GM12873 (cell line): ENCODE measurements around the gene PRDM10.

Experiments
- TF ChIP-seq, protein P1 (sequence below): IDR thresholded peaks from 2 replicates; pipeline ENCODE4 v1.5.1; 2012; ENCODE audit warnings: low read depth, mild to moderate bottlenecking, moderate library complexity, low read length, control low read depth; ENCODE audit not compliant: insufficient read depth; ENCODE audit errors: missing control alignments

Gene PRDM10

DNA sequence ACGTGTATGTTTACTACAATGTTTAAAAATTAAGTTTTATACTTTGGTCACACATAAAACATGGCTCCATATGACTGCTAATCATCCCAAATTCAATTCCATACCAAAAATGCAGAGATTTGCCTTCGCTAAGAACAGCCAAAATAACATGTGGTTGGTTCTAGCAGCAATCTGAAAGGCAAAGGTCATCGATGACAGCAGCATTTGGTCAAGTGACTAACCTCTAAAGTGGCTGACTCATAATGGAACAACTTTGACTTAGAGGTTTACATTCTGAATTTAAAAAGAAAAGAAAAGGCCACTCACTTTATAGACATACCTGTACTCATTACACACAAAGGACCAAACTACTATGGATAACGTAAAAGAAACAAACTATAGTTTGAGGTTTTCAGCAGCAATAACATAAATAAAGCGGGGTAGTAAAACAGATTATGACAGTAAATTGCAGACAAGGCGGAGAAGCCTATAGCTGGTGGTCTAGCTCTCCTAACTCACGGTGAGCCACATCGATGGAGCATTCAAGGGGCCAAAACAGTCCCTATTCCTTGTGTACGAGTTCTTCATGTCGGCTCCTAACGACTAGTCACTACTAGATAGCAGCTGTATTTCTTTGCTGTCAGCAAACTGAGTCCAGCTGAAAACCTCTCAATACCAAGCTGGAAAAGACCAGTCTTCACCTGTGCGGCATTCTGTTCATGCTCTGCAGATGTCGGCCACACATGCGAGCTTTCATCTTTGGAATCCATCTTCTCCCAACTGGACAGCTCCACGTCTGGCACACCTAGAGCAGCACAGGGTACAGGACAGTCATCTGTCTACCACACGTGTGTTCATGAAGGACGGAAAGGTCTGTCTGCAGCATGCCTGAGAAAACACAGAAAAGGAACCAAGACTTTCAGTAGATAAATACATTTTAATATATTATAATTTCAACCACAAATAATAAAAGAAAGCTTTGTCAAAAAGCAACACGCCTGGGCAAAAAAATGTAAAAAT, 42.1 kb downstream of the PRDM10 start:
- TF ChIP-seq, protein P1, sequence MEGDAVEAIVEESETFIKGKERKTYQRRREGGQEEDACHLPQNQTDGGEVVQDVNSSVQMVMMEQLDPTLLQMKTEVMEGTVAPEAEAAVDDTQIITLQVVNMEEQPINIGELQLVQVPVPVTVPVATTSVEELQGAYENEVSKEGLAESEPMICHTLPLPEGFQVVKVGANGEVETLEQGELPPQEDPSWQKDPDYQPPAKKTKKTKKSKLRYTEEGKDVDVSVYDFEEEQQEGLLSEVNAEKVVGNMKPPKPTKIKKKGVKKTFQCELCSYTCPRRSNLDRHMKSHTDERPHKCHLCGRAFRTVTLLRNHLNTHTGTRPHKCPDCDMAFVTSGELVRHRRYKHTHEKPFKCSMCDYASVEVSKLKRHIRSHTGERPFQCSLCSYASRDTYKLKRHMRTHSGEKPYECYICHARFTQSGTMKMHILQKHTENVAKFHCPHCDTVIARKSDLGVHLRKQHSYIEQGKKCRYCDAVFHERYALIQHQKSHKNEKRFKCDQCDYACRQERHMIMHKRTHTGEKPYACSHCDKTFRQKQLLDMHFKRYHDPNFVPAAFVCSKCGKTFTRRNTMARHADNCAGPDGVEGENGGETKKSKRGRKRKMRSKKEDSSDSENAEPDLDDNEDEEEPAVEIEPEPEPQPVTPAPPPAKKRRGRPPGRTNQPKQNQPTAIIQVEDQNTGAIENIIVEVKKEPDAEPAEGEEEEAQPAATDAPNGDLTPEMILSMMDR, result no peak

DNA sequence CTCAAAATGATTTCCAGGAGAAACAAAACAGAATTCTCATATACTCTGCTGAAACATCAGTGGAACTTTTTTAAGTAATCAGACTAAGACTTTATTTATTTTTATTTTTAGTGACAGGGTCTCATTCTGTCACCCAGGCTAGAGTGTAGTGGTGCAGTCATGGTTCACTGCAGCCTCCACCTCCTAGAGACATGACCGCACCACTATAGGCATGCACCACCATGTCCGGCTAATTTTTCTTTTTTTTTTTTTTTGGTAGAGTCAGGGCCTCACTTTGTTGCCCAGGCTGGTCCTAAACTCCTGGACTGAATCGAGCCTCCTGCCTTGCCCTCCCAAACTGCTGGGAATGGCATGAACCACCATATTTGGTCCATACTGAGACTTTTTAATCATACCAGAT, 42.9 kb downstream of the PRDM10 start:
- TF ChIP-seq, protein P1, result no peak

DNA sequence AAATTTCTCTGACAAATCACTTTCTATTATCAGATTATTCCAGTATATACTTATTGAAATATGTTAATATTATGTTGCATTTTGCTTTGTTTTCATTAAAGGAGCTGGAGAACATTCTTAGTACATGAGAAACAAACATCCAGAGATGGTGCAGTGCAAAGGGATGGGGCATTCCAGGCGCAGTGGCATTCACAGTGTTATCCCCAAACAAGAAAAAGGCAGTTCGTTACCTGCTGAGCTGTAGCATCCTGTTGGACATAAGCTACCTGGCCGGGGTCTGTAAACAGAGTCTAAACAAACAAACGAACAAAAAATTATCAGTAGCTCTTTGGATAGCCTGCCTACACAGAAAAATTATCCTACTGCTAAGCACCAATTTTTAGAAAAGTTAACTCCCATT, 47.4 kb downstream of the PRDM10 start:
- TF ChIP-seq, protein P1, result no peak

DNA sequence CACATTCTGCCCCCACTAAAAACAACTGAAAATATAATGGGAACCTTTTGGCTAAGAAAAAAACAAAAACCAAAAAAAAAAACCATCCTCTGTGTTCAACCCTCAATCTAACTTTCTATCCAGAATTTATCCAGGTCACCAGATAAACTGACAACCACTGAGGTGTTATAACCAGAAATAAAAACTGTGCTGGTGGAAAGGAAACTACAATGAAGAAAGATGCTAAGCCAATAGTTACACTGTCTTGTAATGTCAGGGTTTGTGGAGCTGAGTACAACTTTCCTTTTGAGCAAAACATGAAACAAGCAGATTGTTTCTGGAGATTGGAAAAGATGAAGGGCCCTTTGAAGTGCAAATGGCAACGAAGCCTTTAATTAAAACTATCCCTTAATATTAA, 50.8 kb downstream of the PRDM10 start:
- TF ChIP-seq, protein P1, result no peak

DNA sequence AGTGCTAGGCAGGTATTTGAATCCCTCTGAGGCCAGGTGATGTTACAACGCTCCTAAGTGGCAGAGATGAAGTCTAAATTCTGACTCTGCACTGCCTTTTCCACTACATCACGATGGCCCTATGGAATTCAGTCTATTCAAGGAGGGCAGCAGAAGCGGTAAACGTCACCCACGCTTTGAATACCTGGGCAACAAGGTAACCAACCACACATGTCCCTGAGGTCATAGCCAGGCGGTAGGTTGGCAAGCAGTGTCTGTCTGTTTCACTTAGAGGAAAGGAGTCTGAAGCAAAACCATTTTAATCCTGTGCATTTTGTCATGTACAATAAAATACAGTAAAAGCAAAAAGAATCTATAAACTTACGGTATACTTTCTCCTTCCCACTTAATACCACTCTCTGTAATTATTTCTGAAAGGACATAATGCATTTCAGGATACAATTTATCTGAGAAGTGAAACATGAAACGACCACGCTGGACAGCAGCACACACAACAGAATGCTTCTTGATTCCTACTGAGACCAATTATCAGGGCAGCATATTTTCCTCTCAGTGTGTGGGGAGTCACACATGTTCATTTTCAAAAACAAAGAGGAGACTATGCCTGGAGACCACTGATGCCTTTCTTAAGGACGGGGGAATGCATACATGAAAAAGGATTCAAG, 51.3 kb downstream of the PRDM10 start:
- TF ChIP-seq, protein P1, result no peak

DNA sequence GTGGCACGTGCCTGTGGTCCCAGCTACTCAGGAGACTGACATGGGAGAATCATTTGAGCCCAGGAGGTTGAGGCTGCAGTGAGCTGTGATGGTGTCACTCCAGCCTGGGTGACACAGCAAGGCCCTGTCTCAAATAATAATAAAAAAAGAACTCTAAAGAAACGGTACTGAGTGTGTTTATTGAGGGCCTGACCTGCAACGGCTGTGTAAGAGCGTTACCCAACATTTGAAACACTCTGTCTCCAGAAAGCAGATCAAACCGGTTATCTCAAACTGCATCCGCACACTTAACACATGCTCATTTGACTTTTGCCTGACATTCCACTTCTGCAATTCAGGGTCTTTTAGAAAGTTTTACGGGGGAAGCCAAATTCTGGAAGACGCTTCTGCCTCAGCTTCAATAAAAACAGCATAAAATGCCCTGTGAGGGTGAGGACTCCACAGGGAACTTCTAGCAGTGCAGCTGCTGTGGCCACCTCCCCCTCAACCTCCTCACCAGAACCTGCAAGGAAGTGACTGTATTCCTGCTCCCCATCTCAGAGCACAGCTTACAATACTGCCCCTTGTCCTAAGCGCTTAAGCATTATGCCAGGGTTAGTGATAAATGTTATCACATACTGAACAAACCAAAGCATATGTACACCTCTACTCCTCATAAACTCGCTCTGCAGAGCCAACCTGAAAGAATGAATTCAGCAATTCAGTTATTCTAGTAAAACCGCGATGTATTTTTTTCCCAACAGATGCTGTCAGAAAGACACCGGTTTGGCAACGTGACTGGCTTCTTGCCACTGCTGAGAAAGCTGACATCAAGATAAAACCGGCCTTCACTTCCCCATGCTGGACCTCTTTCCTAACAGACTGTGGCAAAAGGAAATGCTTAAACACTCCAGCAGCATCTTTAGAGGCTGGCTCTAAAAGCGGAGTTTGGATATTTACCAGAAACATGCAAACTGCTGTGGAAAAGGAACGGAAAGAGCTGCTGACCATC, 52.2 kb downstream of the PRDM10 start:
- TF ChIP-seq, protein P1, result no peak
